CD4-positive, alpha-beta T cell treated with Interleukin-17A for 1 hour (primary cell): ENCODE data around the gene THRAP3.
"Not testable (repeated sequence)": the region's sequence is repeated elsewhere in the genome, so short reads cannot be mapped to it uniquely, and the experiment has no call there.

ENCODE experiments used
- DNase-seq: peaks from one replicate; pipeline ENCODE4 v3.0.0-alpha.2; 2020

THRAP3 gene

GRCh38 chr1:36208978-36209703, 15.1 kb upstream of the THRAP3 start:
- no peak for DNase-seq

- no peak for DNase-seq
These were observed 12.9 kb upstream of the THRAP3 start for GRCh38 chr1:36211307-36211706.

- DNase-seq = no peak
These were observed 12.4 kb upstream of the THRAP3 start for GRCh38 chr1:36211841-36212240.

GRCh38 chr1:36212782-36213181, 11.5 kb upstream of the THRAP3 start:
- no peak for DNase-seq

GRCh38 chr1:36217670-36218069, 6.6 kb upstream of the THRAP3 start:
- DNase-seq = no peak

- DNase-seq = not testable (repeated sequence)
These were observed 2.3 kb upstream of the THRAP3 start for GRCh38 chr1:36221901-36222300.

DNA sequence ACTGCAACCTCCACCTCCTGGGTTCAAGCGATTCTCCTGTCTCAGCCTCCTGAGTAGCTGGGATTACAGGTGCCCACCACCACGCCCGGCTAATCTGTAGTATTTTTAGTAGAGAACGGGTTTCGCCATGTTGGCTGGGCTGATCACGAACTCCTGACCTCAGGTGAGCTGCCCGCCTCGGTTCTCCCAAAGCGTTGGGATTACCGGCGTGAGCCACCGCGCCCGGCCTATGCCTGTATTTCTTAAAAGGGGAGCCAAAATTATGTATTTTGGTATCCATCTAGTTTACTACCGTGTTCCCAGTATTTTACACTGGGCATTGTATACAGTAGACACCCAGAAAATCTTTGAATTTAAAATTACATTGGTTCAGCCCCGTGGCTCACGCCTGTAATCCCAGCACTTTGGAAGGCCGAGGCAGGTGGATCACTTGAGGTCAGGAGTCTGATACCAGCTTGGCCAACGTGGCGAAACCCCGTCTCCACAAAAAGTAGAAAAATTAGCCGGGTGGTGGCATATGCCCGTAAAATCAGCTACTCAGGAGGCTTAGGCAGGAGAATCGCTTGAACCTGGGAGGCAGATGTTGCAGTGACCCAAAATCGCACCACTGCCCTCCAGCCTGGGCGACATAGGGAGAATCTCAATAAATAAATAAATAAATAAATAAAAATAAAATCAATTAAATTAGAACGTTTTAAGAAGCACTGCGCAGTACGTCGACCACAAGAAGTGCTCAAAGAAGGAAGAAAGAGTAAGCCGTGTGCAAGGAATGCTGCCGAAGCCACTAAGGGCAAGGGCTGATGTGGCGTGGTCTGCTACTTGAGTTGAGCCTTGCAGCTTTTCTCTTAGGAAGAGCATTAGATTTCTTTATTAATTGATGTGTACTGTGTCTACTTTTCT, 1.5 kb upstream of the THRAP3 start:
- DNase-seq = no peak

GRCh38 chr1:36223381-36223995, 755 bp upstream of the THRAP3 start:
- peak; percentile 81 for DNase-seq

- DNase-seq = no peak
These were observed 467 bp downstream of the THRAP3 start for GRCh38 chr1:36224537-36225282.

GRCh38 chr1:36225283-36225899, 1.1 kb downstream of the THRAP3 start:
- DNase-seq = no peak

DNA sequence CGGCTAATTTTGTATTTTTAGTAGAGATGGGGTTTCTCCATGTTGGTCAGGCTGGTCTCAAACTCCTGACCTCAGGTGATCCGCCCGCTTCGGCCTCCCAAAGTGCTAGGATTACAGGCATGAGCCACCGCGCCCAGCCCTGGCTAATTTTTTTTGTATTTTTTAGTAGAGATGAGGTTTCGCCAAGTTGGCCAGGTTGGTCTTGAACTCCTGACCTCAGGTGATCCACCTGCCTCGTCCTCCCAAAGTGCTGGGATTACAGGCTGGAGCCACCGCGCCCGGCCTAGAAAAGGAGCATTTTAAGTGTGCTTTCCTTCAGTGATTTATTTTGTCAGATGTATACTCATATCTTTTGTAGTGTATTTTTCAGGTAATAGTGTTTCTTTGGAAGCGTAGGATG, 6.0 kb downstream of the THRAP3 start:
- not testable (repeated sequence) for DNase-seq

GRCh38 chr1:36231191-36231590, 6.9 kb downstream of the THRAP3 start:
- DNase-seq = no peak

- no peak for DNase-seq
These were observed 8.2 kb downstream of the THRAP3 start for GRCh38 chr1:36232212-36233095.

- DNase-seq = no peak
These were observed 12.1 kb downstream of the THRAP3 start for GRCh38 chr1:36236302-36236701.

DNA sequence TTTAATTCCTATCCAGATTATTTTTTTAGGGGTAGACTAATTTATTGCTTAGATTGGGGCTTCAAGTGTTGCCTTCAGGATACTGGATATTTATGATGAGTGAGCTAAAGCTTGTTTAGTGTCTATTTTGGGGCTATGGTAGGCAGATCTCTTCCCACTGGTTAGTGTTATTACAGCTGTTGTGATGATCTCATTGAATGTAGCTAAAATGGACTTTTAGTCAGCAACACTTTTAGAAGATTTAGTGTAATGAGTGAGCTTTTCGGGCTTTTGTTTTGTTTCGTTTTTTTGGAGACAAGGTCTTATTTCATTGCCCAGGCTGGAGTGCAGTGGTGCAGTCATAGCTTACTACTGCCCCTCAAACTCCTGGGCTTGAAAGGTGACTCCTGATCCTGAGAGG, 14.2 kb downstream of the THRAP3 start:
- DNase-seq = no peak

- no peak for DNase-seq
These were observed 15.8 kb downstream of the THRAP3 start for GRCh38 chr1:36239941-36240637.

DNA sequence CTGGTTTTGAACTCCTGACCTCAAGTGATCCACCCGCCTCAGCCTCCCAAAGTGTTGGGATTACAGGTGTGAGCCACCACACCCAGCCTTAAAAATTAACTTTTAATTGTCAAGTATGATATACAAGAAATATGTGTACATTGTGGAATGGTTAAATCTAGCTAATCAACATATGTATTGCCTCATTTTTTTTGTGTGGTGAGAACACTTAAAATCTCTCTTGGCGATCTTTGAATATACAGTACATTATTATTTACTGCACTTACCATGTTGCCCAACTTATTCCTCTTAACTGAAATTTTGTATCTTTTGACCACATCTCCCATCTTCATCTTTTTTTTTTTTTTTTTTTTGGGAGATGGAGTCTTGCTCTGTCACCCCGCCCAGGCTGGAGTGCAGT, 23.3 kb downstream of the THRAP3 start:
- no peak for DNase-seq

- no peak for DNase-seq
These were observed 24.1 kb downstream of the THRAP3 start for GRCh38 chr1:36248250-36248894.

DNA sequence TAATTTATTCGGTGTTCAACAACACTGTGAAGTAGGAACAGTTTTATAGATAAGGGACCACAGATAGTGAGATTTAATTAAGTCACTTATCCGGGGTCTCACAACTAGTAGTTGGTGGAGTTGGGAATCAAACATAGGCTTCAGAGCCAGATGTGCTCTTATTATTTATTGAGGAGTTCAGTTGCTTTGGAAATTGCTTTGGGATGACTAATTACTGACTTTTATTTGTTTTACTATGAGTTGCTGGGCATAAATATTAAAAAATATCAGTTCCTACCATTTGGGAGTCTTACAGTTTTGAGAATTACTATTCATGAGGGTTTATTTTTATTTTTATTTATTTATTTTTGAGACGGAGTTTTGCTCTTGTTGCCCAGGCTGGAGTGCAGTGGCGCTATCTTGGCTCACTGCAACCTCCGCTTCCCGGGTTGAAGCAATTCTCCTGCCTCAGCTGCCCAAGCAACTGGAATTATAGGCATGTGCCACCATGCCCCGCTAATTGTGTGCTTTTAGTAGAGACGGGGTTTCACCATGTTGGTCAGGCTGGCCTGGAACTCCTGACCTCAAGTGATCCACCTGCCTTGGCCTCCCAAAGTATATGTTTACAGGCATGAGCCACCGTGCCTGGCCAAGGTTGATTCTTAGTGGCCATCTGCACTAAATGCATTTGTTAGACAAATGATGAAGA, 27.7 kb downstream of the THRAP3 start:
- no peak for DNase-seq

- not testable (repeated sequence) for DNase-seq
These were observed 28.2 kb downstream of the THRAP3 start for GRCh38 chr1:36252482-36252824.
